CD14-positive monocyte (primary cell): ENCODE measurements around the gene ROGDI. TPM values are rescaled to one million over a fixed set of nuclear protein-coding genes. Genes with fewer than 3 reads are reported as not detected.

Experiments
- DNase-seq, 3 donors: peaks; one replicate each; pipeline ENCODE4 v3.0.0-alpha.2; 2011 to 2022
- H2AFZ ChIP-seq: 2 replicates; pipeline ENCODE4 v1.6.0; 2012; ENCODE audit warnings: mild to moderate bottlenecking, low read depth, low read length, inconsistent platforms; ENCODE audit not compliant: insufficient read depth, poor library complexity, severe bottlenecking
- H3K27ac ChIP-seq, 2 donors: 1 replicate in 1 of 2; 2 replicates in 1 of 2; pipeline ENCODE4 v1.5.1; 2012 to 2013; ENCODE audit warnings: low read length in 2 of 2, control low read depth in 1 of 2, inconsistent platforms in 1 of 2, low read depth in 1 of 2, mild to moderate bottlenecking in 1 of 2
- H3K27me3 ChIP-seq, 2 donors: one replicate each; pipeline versions ENCODE4 v1.6.0 to v1.6.1; 2011 to 2013; ENCODE audit warnings: low read length in 2 of 2; ENCODE audit not compliant: control insufficient read depth in 2 of 2, insufficient read depth in 2 of 2
- H3K36me3 ChIP-seq, 2 donors: replicated peaks in 1 of 2; 1 replicate in 1 of 2; 2 replicates in 1 of 2; pipeline versions ENCODE4 v1.5.1 to v1.6.1; 2012 to 2013; ENCODE audit warnings: low read length in 2 of 2, control low read depth in 1 of 2, inconsistent platforms in 1 of 2, mild to moderate bottlenecking in 1 of 2; ENCODE audit not compliant: insufficient read depth in 2 of 2, control insufficient read depth in 1 of 2
- H3K4me1 ChIP-seq, 2 donors: 1 replicate in 1 of 2; 2 replicates in 1 of 2; pipeline versions ENCODE4 v1.5.1 to v1.6.1; 2012 to 2013; ENCODE audit warnings: low read length in 2 of 2, control low read depth in 1 of 2, inconsistent platforms in 1 of 2, mild to moderate bottlenecking in 1 of 2, moderate library complexity in 1 of 2; ENCODE audit not compliant: insufficient read depth in 2 of 2, control insufficient read depth in 1 of 2
- H3K4me2 ChIP-seq: replicated peaks from 2 replicates; pipeline ENCODE3; 2012; ENCODE audit warnings: low read length, moderate library complexity, mild to moderate bottlenecking; ENCODE audit not compliant: poor library complexity, severe bottlenecking; ENCODE audit errors: extremely low read depth
- H3K4me3 ChIP-seq, 3 experiments: fragments of 200-600 bp in 1 of 3; sonication (generic) in 1 of 3; replicated peaks in 1 of 3; 1 replicate in 2 of 3; 2 replicates in 1 of 3; pipeline ENCODE4 v1.5.1; 2011 to 2013; ENCODE audit warnings: low read length in 3 of 3, mild to moderate bottlenecking in 3 of 3, control low read depth in 2 of 3, low read depth in 2 of 3, inconsistent platforms in 1 of 3, moderate library complexity in 1 of 3
- H3K79me2 ChIP-seq: 2 replicates; pipeline ENCODE4 v1.6.0; 2012; ENCODE audit warnings: mild to moderate bottlenecking, control low read depth, inconsistent platforms, low read length, moderate library complexity; ENCODE audit not compliant: insufficient read depth
- H3K9ac ChIP-seq: 2 replicates; pipeline ENCODE4 v1.6.0; 2017; ENCODE audit warnings: low read length, mild to moderate bottlenecking; ENCODE audit not compliant: insufficient read depth, poor library complexity, severe bottlenecking
- H3K9me3 ChIP-seq, 2 donors: replicated peaks in 1 of 2; 1 replicate in 1 of 2; 2 replicates in 1 of 2; pipeline versions ENCODE4 v1.5.1 to v1.6.1; 2012 to 2013; ENCODE audit warnings: low read length in 2 of 2, control low read depth in 1 of 2; ENCODE audit not compliant: control insufficient read depth in 1 of 2, insufficient read depth in 1 of 2
- H4K20me1 ChIP-seq: 2 replicates; pipeline ENCODE4 v1.6.0; 2012; ENCODE audit warnings: mild to moderate bottlenecking, low read length, control low read depth, moderate library complexity; ENCODE audit not compliant: insufficient read depth
- H3K27ac Mint-ChIP-seq, 7 donors: one replicate each; pipeline ENCODE4 v1.8.0; 2020; ENCODE audit warnings: mild to moderate bottlenecking in 7 of 7, mixed read lengths in 7 of 7, moderate library complexity in 6 of 7, inconsistent platforms in 2 of 7
- H3K27me3 Mint-ChIP-seq, 3 donors: one replicate each; pipeline ENCODE4 v1.8.0; 2021 to 2022; ENCODE audit warnings: low read depth in 3 of 3, mild to moderate bottlenecking in 3 of 3, mixed read lengths in 3 of 3, moderate library complexity in 3 of 3, inconsistent platforms in 1 of 3
- H3K36me3 Mint-ChIP-seq, 2 donors: one replicate each; pipeline ENCODE4 v1.8.0; 2020; ENCODE audit warnings: mixed read lengths in 2 of 2, inconsistent platforms in 1 of 2, mild to moderate bottlenecking in 1 of 2
- H3K4me1 Mint-ChIP-seq: one replicate; pipeline ENCODE4 v1.8.0; 2020; ENCODE audit warnings: mild to moderate bottlenecking, mixed read lengths
- H3K4me3 Mint-ChIP-seq, 2 donors: one replicate each; pipeline ENCODE4 v1.8.0; 2020; ENCODE audit warnings: mild to moderate bottlenecking in 2 of 2, mixed read lengths in 2 of 2, moderate library complexity in 1 of 2
- H3K9me3 Mint-ChIP-seq, 7 donors: one replicate each; pipeline ENCODE4 v1.8.0; 2020 to 2022; ENCODE audit warnings: mixed read lengths in 7 of 7, mild to moderate bottlenecking in 6 of 7, moderate library complexity in 6 of 7, inconsistent platforms in 2 of 7
- CTCF ChIP-seq: fragments of 200-600 bp; IDR thresholded peaks from one replicate; pipeline ENCODE4 v1.8.0; 2022; ENCODE audit warnings: antibody characterized with exemption, mild to moderate bottlenecking
- WGBS: methylation state at CpG from one replicate; pipeline ENCODE4 v1.1.5; 2013; ENCODE audit warnings: missing lambda C conversion rate; ENCODE audit not compliant: insufficient coverage; 5-methylcytosine and 5-hydroxymethylcytosine counted together
- intact Hi-C, 2 donors: fragments of 100-400 bp; cut with micrococcal nuclease; formaldehyde crosslinking; loops; one replicate each; pipeline versions ENCODE4 v1.15.0 to v1.15.1; 2023
- polyA plus RNA-seq, 3 donors: library from polyadenylated mRNA; depleted of rRNA in 1 of 3; unstranded in 2 of 3; stranded (reverse) in 1 of 3; fragments of 300-500 nt in 2 of 3; fragments of >200 nt in 1 of 3; fragmentation: Illumina TruSeq in 2 of 3; gene quantifications; 1 replicate in 2 of 3; 2 replicates in 1 of 3; pipeline ENCODE4 v1.2.3, GENCODE V29; 2012 to 2021

ROGDI gene
- polyA plus RNA-seq, 3 donors = 40.9 to 126 (median 54.4) TPM

- Histone ChIP-seq H3K9ac (no peak overlapping the region), H3K79me2 (no peaks in the 10 kb centered on the region), H3K27ac (no peak overlapping the region), H3K4me3 (no peak overlapping the region), H3K27me3 (no peaks in the 10 kb centered on the region), H3K4me2 (no peak overlapping the region), H3K4me1 (no peaks in the 10 kb centered on the region), H2AFZ (no peak overlapping the region), H3K9me3 (no peaks in the 10 kb centered on the region), H3K36me3 (peaks cover 37 to 42% of the 10 kb centered on the region in 2 donors), H4K20me1 (no peaks in the 10 kb centered on the region)
- DNase-seq = no peak
- Mint-ChIP-seq H3K4me3 (no peak overlapping the region), H3K27ac (peak overlapping the region in 5 of 7 donors; percentile 2 to 66 (median 20)), H3K9me3 (no peaks in the 10 kb centered on the region), H3K36me3 (peaks cover 28 to 35% of the 10 kb centered on the region in 2 donors), H3K27me3 (peaks cover 2 to 4% (median 2%) of the 10 kb centered on the region in 3 donors), H3K4me1 (no peaks in the 10 kb centered on the region)
- 96% methylated on average over 12 of the region's 16 CpGs for WGBS
- no peak for TF ChIP-seq CTCF
- intact Hi-C loops = no loop called here
Measured at GRCh38 chr16:4748682-4749411, 53.6 kb downstream of the ROGDI start.

GRCh38 chr16:4747906-4748681 is 54.3 kb downstream of the ROGDI start:
- H4K20me1 ChIP-seq = no peaks in the 10 kb centered on the region
- no peak overlapping the region for H3K4me2 ChIP-seq
- H3K9ac ChIP-seq = no peak overlapping the region
- peaks cover 30 to 35% of the 10 kb centered on the region in 2 donors for H3K36me3 ChIP-seq
- H3K27me3 Mint-ChIP-seq = peaks cover 5 to 8% (median 8%) of the 10 kb centered on the region in 3 donors
- no peak overlapping the region for H2AFZ ChIP-seq
- no peak overlapping the region for H3K4me3 Mint-ChIP-seq
- WGBS = 96% methylated on average over 5 of the region's 14 CpGs
- intact Hi-C loops = no loop called here
- peaks cover 6% of the 10 kb centered on the region for H3K4me1 Mint-ChIP-seq
- no peaks in the 10 kb centered on the region for H3K9me3 Mint-ChIP-seq
- peak overlapping the region in 1 of 7 donors; percentile 68 for H3K27ac Mint-ChIP-seq
- no peak for TF ChIP-seq CTCF
- no peaks in the 10 kb centered on the region for H3K9me3 ChIP-seq
- H3K27ac ChIP-seq = no peak overlapping the region
- H3K4me3 ChIP-seq = no peak overlapping the region
- H3K79me2 ChIP-seq = no peaks in the 10 kb centered on the region
- H3K27me3 ChIP-seq = no peaks in the 10 kb centered on the region
- no peak for DNase-seq
- peaks cover 4 to 6% of the 10 kb centered on the region in 2 donors for H3K4me1 ChIP-seq
- H3K36me3 Mint-ChIP-seq = peaks cover 21 to 28% of the 10 kb centered on the region in 2 donors
